GM19452 (cell line): Measurements from ENCODE around the gene GNRH2.
"Not testable (repeated sequence)": the region's sequence is repeated elsewhere in the genome, so short reads cannot be mapped to it uniquely, and the experiment has no call there.

Source experiments
- ATAC-seq: cut with Tn5 transposase; IDR thresholded peaks from one replicate; pipeline ENCODE4 v1.9.1; 2021; ENCODE audit not compliant: unreplicated experiment

GNRH2 gene, protein sequence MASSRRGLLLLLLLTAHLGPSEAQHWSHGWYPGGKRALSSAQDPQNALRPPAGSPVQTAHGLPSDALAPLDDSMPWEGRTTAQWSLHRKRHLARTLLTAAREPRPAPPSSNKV

GRCh38 chr20:3043322-3043721 is at the start of gene GNRH2:
TSS of gene GNRH2 (plus strand) at chr20:3043622. CDS start at chr20:3044415, 793 bp downstream.
- no peak for ATAC-seq

DNA sequence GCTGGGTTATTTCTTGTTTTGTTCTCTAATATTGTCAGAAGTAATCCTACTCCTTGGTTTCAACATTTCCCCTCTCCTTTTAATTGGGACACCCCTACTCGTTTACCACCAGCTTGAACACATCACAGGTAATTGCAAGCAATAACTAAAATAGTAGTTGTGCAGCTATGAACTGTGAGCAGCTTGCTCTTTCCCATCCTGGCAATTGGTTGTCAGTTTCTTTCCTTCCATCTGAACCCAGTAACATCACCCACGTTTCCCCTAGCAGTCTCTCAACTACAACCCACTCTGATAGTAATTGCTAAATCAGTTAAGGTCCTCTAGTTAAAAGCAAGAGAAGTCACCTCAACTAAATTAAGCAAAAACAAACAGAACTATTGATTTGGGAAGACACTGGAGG is 47.6 kb upstream of the GNRH2 start:
- no peak for ATAC-seq

GRCh38 chr20:2998728-2999127 is 44.7 kb upstream of the GNRH2 start:
- ATAC-seq, result no peak

- ATAC-seq, result peak; percentile 56
These were observed 42.4 kb upstream of the GNRH2 start for GRCh38 chr20:3000852-3001523.

DNA sequence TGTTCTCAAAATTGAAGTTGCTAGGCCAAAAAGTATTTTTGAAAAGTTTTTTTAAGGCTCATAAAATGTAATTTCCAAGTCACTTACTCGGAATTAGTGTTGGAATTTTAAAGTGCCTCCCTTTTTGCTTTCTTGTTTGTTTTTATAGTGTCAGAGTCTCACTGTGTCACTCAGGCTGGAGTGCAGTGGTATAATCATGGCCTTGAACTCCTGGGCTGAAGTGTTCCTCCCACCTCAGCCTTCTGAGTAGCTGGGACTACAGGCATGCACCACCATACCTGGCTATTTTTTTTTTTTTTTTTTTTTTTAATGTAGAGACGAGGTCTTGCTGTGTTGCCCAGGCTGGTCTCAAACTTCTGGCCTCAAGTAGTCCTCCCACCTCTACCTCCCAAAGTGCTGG is 40.0 kb upstream of the GNRH2 start:
- no peak for ATAC-seq

GRCh38 chr20:3010985-3011723 is 32.3 kb upstream of the GNRH2 start:
- no peak for ATAC-seq

DNA sequence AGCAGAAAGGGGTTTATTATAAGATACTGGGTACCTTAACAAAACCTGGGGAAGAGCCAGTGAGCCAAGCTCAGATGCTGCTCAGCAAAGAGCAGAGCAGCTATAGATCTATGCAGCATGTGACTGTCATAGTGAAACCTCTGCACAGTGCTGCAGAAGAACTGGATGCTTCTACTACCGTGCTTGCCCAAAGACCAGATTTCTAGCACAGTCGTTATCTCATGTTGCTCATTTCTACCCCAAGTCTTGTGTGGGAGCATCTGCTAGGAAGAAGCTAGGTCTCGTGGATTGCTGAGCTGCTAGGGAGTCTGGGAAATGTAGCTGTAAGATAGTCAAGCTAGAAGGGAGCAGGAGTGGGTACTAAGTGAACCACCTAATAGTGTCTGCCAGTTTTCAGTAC is 31.7 kb upstream of the GNRH2 start:
- ATAC-seq, result no peak

GRCh38 chr20:3013771-3014170 is 29.7 kb upstream of the GNRH2 start:
- ATAC-seq, result no peak

DNA sequence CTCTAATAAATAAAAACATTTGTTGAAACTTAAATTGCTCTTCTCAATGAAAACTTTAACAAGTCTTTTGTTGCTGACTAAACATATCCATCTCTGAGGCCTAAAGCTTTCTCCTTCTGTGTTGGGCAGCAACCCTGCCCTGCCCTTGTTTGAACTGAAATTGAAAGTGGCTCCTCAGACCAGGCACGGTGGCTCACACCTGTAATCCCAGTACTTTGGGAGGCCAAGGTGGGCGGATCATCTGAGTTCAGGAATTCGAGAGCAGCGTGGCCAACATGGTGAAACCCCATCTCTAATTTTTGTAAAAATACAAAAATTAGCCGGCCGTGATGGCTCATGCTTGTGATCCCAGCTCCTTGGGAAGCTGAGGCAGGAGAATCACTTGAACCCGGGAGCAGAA is 29.2 kb upstream of the GNRH2 start:
- no peak for ATAC-seq

- ATAC-seq, result no peak
These were observed 28.8 kb upstream of the GNRH2 start for GRCh38 chr20:3014662-3015061.

GRCh38 chr20:3015302-3015701 is 28.1 kb upstream of the GNRH2 start:
- not testable (repeated sequence) for ATAC-seq

GRCh38 chr20:3021327-3021726 is 22.1 kb upstream of the GNRH2 start:
- ATAC-seq, result no peak

- no peak for ATAC-seq
These were observed 21.6 kb upstream of the GNRH2 start for GRCh38 chr20:3021777-3022176.

DNA sequence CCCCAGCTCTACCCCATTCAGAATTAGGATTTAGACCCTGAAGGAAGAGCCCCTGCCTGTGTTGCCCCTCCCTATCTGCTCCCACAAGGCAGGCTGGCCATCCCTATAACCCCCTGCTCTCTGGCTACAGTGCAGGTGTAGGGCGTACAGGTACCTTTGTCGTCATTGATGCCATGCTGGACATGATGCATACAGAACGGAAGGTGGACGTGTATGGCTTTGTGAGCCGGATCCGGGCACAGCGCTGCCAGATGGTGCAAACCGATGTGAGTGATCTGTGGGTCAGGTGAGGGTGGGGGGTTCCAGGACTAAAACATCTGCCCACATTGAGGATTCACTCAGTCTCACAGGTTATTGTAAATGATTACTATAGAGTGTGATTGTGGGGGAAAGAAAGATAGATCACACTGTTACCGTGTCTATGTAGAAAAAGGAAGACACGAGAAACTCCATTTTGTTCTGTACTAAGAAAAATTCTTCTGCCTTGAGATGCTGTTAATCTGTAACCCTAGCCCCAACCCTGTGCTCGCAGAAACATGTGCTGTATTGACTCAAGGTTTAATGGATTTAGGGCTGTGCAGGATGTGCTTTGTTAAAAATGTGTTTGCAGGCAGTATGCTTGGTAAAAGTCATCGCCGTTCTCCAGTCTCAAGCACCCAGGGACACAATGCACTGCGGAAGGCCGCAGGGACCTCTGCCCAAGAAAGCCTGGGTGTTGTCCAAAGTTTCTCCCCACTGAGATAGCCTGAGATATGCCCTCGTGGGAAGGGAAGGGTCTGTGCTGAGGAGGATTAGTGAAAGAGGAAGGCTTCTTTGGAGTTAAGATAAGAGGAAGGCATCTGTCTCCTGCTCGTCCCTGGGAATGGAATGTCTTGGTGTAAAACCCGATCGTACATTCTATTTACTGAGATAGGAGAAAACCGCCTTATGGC is 20.6 kb upstream of the GNRH2 start:
- not testable (repeated sequence) for ATAC-seq

- no peak for ATAC-seq
These were observed 15.4 kb upstream of the GNRH2 start for GRCh38 chr20:3027987-3028386.

DNA sequence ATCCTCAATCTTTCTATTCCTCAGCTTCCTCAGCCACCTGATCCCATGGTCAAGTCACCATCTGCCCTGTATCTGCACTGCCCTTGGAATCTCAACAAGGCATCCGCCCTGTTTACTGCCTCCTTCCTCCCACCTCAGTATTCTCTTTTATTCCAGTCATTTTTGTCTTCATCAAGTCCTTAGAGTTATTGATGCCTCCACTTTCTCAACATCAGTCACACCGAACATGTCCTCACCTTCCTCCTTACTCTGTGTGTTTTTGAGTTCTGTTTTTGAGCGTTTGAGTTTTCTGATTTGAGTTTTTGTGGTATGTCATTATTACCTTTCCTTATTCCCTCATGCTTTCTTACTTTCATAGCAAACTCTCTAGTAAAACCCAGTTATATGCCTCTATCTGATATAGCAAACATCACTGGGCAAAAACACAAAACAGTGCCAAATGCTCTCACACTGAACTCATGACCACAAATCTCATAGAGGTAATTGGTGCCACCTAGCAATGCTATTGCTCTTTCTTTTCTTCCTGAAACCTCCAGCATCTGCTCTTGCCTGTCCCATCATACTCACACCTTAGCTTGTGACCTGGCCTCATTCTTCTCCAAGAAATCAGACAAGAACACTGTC is 11.8 kb upstream of the GNRH2 start:
- no peak for ATAC-seq

DNA sequence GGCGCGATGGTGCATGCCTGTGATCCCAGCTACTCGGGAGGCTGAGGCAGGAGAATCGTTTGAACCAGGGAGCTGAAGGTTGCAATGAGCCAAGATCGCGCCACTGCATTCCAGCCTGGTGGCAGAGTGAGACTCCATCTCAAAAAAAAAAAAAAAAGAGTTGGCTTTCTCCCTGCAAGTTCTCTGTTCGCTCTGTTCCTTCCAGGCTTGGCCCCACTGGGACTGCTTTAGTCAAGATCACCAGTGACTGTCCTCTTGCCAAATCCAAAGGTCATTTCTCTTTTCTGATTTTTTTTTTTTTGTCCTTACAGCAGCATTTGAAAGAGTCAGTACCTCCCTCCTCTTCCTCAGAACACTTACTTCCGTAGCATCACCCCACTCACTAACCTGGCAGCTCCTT is 10.8 kb upstream of the GNRH2 start:
- no peak for ATAC-seq

DNA sequence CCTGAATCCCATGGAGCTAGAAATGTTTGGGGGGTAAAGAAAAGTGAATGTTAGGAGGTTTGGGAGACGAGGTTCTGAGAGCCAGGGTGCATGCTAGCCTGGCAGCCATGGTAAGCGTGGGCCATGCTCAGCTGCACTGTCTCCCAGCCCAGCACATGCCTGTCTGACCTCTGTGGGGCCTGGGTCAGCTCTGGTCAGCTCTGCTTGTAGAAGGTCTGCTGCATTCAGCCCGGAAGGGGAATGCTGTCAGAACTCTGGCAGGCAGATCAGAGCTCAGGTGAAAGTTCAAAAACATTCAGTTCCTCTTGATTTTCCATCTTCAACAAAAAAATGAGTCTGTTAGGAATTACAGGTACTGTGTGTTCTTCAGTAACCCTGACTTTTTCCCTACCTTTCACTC is 5.8 kb upstream of the GNRH2 start:
- ATAC-seq, result no peak

- ATAC-seq, result no peak
These were observed 5.0 kb upstream of the GNRH2 start for GRCh38 chr20:3038454-3038853.

GRCh38 chr20:3039426-3039825 is 4.0 kb upstream of the GNRH2 start:
- ATAC-seq, result no peak

GRCh38 chr20:3040086-3040485 is 3.3 kb upstream of the GNRH2 start:
- no peak for ATAC-seq
